Stomach smooth muscle (tissue), 2 donors: ENCODE results near the gene LRIT2.
"Not testable (repeated sequence)": the region's sequence is repeated elsewhere in the genome, so short reads cannot be mapped to it uniquely, and the experiment has no call there.

Experiments used
- H3K27ac ChIP-seq: one replicate; pipeline ENCODE4 v1.7.0; 2013; ENCODE audit warnings: mild to moderate bottlenecking, low read length, inconsistent platforms
- H3K27me3 ChIP-seq, 2 donors: one replicate each; pipeline ENCODE4 v1.7.0; 2013; ENCODE audit warnings: low read length in 2 of 2; ENCODE audit not compliant: insufficient read depth in 2 of 2, control insufficient read depth in 1 of 2
- H3K36me3 ChIP-seq, 2 donors: one replicate each; pipeline ENCODE4 v1.7.0; 2013; ENCODE audit warnings: low read length in 2 of 2; ENCODE audit not compliant: control insufficient read depth in 2 of 2, insufficient read depth in 2 of 2
- H3K4me1 ChIP-seq: one replicate; pipeline ENCODE4 v1.7.0; 2013; ENCODE audit warnings: low read length; ENCODE audit not compliant: control insufficient read depth, insufficient read depth
- H3K4me3 ChIP-seq, 2 donors: one replicate each; pipeline ENCODE4 v1.7.0; 2013; ENCODE audit warnings: low read length in 2 of 2
- H3K9ac ChIP-seq, 2 donors: one replicate each; pipeline ENCODE4 v1.7.0; 2013; ENCODE audit warnings: low read length in 2 of 2, mild to moderate bottlenecking in 1 of 2
- H3K9me3 ChIP-seq, 2 donors: one replicate each; pipeline ENCODE4 v1.7.0; 2013; ENCODE audit warnings: low read length in 2 of 2; ENCODE audit not compliant: control insufficient read depth in 2 of 2
- donor health status: healthy.
- donor health status: Pancreatic carcinoma.

The LRIT2 gene

DNA sequence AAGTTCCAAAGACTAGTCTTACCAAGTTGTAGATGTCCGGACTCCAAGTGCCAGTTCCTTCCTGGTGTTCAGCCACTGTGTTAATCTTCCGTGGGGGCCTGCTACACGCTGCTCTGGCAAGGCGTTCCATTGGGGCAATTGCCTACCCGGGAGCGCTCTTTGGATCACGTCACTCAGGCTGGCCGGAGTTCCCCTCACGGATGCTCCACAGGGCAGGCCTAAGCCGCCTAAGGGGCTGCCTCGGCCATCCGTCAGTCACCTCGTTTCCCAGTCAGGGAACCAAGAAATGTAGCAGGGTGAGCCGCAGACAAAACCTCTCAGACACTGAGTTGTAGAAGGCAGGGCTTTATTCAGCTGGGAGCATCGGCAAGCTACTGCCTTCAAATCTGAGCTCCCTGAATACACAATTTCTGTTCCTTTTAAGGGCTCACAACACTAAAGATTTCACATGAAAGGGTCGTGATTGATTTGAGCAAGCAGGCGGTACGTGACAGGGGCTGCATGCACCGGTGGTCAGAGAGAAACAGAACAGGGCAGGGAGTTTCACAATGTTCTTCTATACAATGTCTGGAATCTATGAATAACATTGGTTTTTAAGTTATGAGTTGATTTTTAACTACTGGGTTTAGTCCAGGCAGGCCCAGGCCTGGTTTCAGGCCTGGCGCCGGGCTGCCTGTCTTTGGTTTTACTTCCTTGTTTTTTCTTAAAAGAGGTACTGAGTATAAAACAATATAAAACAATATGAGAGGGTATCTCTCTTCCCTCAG, 53.5 kb downstream of the LRIT2 start:
- not testable (repeated sequence) for H3K4me1 ChIP-seq, H3K9me3 ChIP-seq, H3K27ac ChIP-seq, H3K36me3 ChIP-seq, H3K27me3 ChIP-seq, H3K4me3 ChIP-seq, H3K9ac ChIP-seq

DNA sequence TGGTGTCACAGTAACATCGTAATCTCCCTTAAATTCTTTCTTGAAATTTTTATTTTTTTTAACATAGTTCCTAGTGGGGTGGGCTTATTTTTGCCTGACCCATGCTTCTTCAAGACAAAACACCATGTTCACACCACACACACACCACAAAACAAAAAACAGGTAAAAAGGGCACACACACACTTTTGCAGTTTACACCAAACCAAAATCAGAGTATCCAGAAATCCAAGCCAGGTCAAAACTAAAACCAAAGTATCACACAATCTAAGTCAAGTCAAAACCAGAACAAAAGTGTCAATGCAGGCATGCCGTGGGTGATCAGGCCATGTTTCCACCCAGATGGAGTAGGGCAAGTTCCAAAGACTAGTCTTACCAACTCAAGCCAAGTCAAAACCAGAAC, 54.1 kb downstream of the LRIT2 start:
- not testable (repeated sequence) for H3K9me3 ChIP-seq, H3K9ac ChIP-seq, H3K27ac ChIP-seq, H3K4me1 ChIP-seq, H3K27me3 ChIP-seq, H3K36me3 ChIP-seq, H3K4me3 ChIP-seq
